Psoas muscle (tissue), 8 donors: ENCODE data around the gene KCNMA1. TPM values are rescaled to one million over a fixed set of nuclear protein-coding genes. Genes with fewer than 3 reads are reported as not detected.

Experiments used
- ATAC-seq, 4 donors: fragments of 200-7000 bp; cut with Tn5 transposase; one replicate each; pipeline ENCODE4 v1.9.1; 2020; ENCODE audit warnings: moderate library complexity in 3 of 4, mild to moderate bottlenecking in 2 of 4
- DNase-seq, 2 donors: peaks; one replicate each; pipeline ENCODE4 v3.0.0-alpha.2; 2020
- H3K27ac ChIP-seq: fragments of 200-600 bp; one replicate; pipeline ENCODE4 v1.8.0; 2022
- H3K27me3 ChIP-seq, 3 donors: fragments of 200-600 bp in 1 of 3; one replicate each; pipeline versions ENCODE4 v1.6.1 to v1.8.0; 2013 to 2022; ENCODE audit warnings: low read length in 2 of 3, mild to moderate bottlenecking in 2 of 3, moderate library complexity in 1 of 3; ENCODE audit not compliant: insufficient read depth in 3 of 3
- H3K36me3 ChIP-seq, 2 donors: fragments of 200-600 bp in 1 of 2; one replicate each; pipeline versions ENCODE4 v1.6.1 to v1.8.0; 2013 to 2022; ENCODE audit warnings: low read depth in 1 of 2, mild to moderate bottlenecking in 1 of 2, moderate library complexity in 1 of 2; ENCODE audit not compliant: insufficient read depth in 1 of 2
- H3K4me1 ChIP-seq: fragments of 200-600 bp; one replicate; pipeline ENCODE4 v1.8.0; 2022
- H3K4me3 ChIP-seq: fragments of 200-600 bp; one replicate; pipeline ENCODE4 v1.8.0; 2022; ENCODE audit warnings: mild to moderate bottlenecking
- H3K9me3 ChIP-seq: fragments of 200-600 bp; one replicate; pipeline ENCODE4 v1.8.0; 2022
- CTCF ChIP-seq: fragments of 200-600 bp; IDR thresholded peaks from one replicate; pipeline ENCODE4 v1.8.0; 2022; ENCODE audit warnings: antibody characterized with exemption
- WGBS, 3 donors: extraction: QIAGEN DNeasy Blood & Tissue Kit; methylation state at CpG; one replicate each; pipeline versions ENCODE4 v1.1.6 to v1.1.7; 2013; 5-methylcytosine and 5-hydroxymethylcytosine counted together
- intact Hi-C, 2 donors: fragments of 100-400 bp; cut with DNase I; formaldehyde crosslinking; loops; one replicate each; pipeline versions ENCODE4 v1.11.0 to v1.14.2; 2022
- polyA plus RNA-seq, 3 donors: library from polyadenylated mRNA; stranded (reverse); fragments of 200-250 nt; gene quantifications; one replicate each; pipeline ENCODE4 v1.2.3, GENCODE V29; 2013
- total RNA-seq, 4 donors: library from RNA; stranded (reverse); fragmentation: NEBNext Ultra II Directional in 2 of 4; extraction: Animal tissue kit (Norgen Biotek cat#: 25700) in 2 of 4; gene quantifications; one replicate each; pipeline versions ENCODE4 v1.2.1 to v1.2.4, GENCODE V29; 2021 to 2023
- donor health status: healthy with polysubstance abuse.
- donor health status: DM: no; HTN: no; CAD: no; lungs with moderate emphysema.
- donor health status: Bipolar disorder and iron deficiency.
- donor health status: healthy.
- donor health status: DM: yes; HTN: yes; CAD: no.
- donor health status: DM: no; HTN: no; CAD: no.
- donor health status: DM: no; HTN: no; CAD: no.
- donor health status: DM: yes; HTN: yes; CAD: no.

KCNMA1 gene
- total and polyA plus RNA-seq, 7 donors = 7.9 to 53.0 (median 41.9) TPM

- Histone ChIP-seq H3K9me3 (no peaks in the 10 kb centered on the region), H3K4me3 (no peak overlapping the region), H3K27ac (no peak overlapping the region), H3K27me3 (no peaks in the 10 kb centered on the region), H3K4me1 (no peaks in the 10 kb centered on the region), H3K36me3 (no peaks in the 10 kb centered on the region)
- TF ChIP-seq CTCF = no peak
- 80 to 86% (median 84%) methylated on average over 13 of the region's 13 CpGs for WGBS, 3 donors
- DNase-seq (no peak), ATAC-seq (peak in 1 of 4 donors; percentile 32)
- intact Hi-C loops = no loop called here
These were observed 324.4 kb downstream of the KCNMA1 start for GRCh38 chr10:77313066-77313750.

- H3K4me3 ChIP-seq = no peak overlapping the region
- no peak for ATAC-seq
- DNase-seq = no peak
- no peaks in the 10 kb centered on the region for H3K9me3 ChIP-seq
- H3K27ac ChIP-seq = no peak overlapping the region
- H3K4me1 ChIP-seq = no peaks in the 10 kb centered on the region
- intact Hi-C loops = no loop called here
- TF ChIP-seq CTCF = no peak
- H3K36me3 ChIP-seq = no peaks in the 10 kb centered on the region
- peaks cover 0 to 1% (median 0%) of the 10 kb centered on the region in 3 donors for H3K27me3 ChIP-seq
- 64 to 73% (median 66%) methylated on average over 2 of the region's 2 CpGs for WGBS, 3 donors
These were observed 326.4 kb downstream of the KCNMA1 start for GRCh38 chr10:77311186-77311585.

GRCh38 chr10:77310288-77310840, 327.2 kb downstream of the KCNMA1 start:
- no peak for DNase-seq
- H3K4me1 ChIP-seq = no peaks in the 10 kb centered on the region
- 45 to 62% (median 52%) methylated on average over 6 of the region's 6 CpGs for WGBS, 3 donors
- no peaks in the 10 kb centered on the region for H3K36me3 ChIP-seq
- TF ChIP-seq CTCF = no peak
- H3K27ac ChIP-seq = no peak overlapping the region
- ATAC-seq = no peak
- intact Hi-C loops = no loop called here
- H3K27me3 ChIP-seq = peaks cover 0 to 1% (median 0%) of the 10 kb centered on the region in 3 donors
- no peaks in the 10 kb centered on the region for H3K9me3 ChIP-seq
- no peak overlapping the region for H3K4me3 ChIP-seq

GRCh38 chr10:77309509-77309908, 328.1 kb downstream of the KCNMA1 start:
- no peak overlapping the region for H3K27ac ChIP-seq
- peaks cover 0 to 1% (median 0%) of the 10 kb centered on the region in 3 donors for H3K27me3 ChIP-seq

More at GRCh38 chr10:77309509-77309908, 328.1 kb downstream of the KCNMA1 start:
- Histone ChIP-seq H3K4me3 (no peak overlapping the region), H3K4me1 (no peaks in the 10 kb centered on the region), H3K36me3 (no peaks in the 10 kb centered on the region), H3K9me3 (no peaks in the 10 kb centered on the region)
- WGBS, 3 donors = 67 to 75% (median 74%) methylated on average over 2 of the region's 2 CpGs
- intact Hi-C loops = no loop called here
- ATAC-seq (no peak), DNase-seq (no peak)
- no peak for TF ChIP-seq CTCF
